NB4 (cell line): ENCODE measurements around the gene PCDHGB4.
"Not testable (repeated sequence)": the region's sequence is repeated elsewhere in the genome, so short reads cannot be mapped to it uniquely, and the experiment has no call there.

Experiments
- CTCF ChIP-seq: IDR thresholded peaks from one replicate; pipeline ENCODE4 v1.5.1; 2012; ENCODE audit warnings: low read depth, low read length
- MYC ChIP-seq: IDR thresholded peaks from 2 replicates; pipeline ENCODE4 v1.6.1; 2011; ENCODE audit warnings: low read depth, low read length
- POLR2A ChIP-seq: IDR thresholded peaks from 2 replicates; pipeline ENCODE4 v1.6.1; 2011; ENCODE audit warnings: mild to moderate bottlenecking; ENCODE audit not compliant: insufficient read length; ENCODE audit errors: extremely low read depth

- TF ChIP-seq CTCF, POLR2A, MYC: not testable (repeated sequence)
Observed at GRCh38 chr5:141346017-141346416, 41.5 kb upstream of the PCDHGB4 start.
